HFFc6 (cell line): ENCODE data around the gene NACA. TPM values are rescaled to one million over a fixed set of nuclear protein-coding genes. Genes with fewer than 3 reads are reported as not detected.

Experiments
- DNase-seq: peaks from one replicate; pipeline ENCODE4 v3.0.0-alpha.2; 2018
- H3K27ac Mint-ChIP-seq: 2 replicates; pipeline ENCODE4 v1.8.0; 2020; ENCODE audit warnings: mild to moderate bottlenecking, mixed read lengths
- H3K27me3 Mint-ChIP-seq: 2 replicates; pipeline ENCODE4 v1.8.0; 2021; ENCODE audit warnings: mild to moderate bottlenecking, moderate library complexity, mixed read lengths; ENCODE audit not compliant: insufficient read depth
- H3K36me3 Mint-ChIP-seq: 2 replicates; pipeline ENCODE4 v1.8.0; 2021; ENCODE audit warnings: low read depth, mixed read lengths
- H3K4me1 Mint-ChIP-seq: 2 replicates; pipeline ENCODE4 v1.8.0; 2020; ENCODE audit warnings: low read depth, mixed read lengths
- H3K4me3 Mint-ChIP-seq: 2 replicates; pipeline ENCODE4 v1.8.0; 2020; ENCODE audit warnings: mild to moderate bottlenecking, moderate library complexity, mixed read lengths
- H3K9me3 Mint-ChIP-seq: 2 replicates; pipeline ENCODE4 v1.8.0; 2020; ENCODE audit warnings: mild to moderate bottlenecking, mixed read lengths
- total RNA-seq, 6 experiments: library from RNA; stranded (reverse); fragmentation: NEBNext Ultra II Directional; extraction: Animal tissue kit (Norgen Biotek cat#: 25700); gene quantifications; 2 replicates in 1 of 6; 3 replicates in 5 of 6; pipeline ENCODE4 v1.2.3, GENCODE V29; 2021
- TF ChIP-seq, protein P1 (sequence below): fragments of 200-600 bp; sonication (generic); IDR thresholded peaks from 2 replicates; pipeline ENCODE4 v1.5.0; 2021; ENCODE audit warnings: antibody characterized with exemption, mild to moderate bottlenecking

Gene NACA
- total RNA-seq, 6 experiments from 2014 or later: 716 to 840 (median 802) TPM

DNA sequence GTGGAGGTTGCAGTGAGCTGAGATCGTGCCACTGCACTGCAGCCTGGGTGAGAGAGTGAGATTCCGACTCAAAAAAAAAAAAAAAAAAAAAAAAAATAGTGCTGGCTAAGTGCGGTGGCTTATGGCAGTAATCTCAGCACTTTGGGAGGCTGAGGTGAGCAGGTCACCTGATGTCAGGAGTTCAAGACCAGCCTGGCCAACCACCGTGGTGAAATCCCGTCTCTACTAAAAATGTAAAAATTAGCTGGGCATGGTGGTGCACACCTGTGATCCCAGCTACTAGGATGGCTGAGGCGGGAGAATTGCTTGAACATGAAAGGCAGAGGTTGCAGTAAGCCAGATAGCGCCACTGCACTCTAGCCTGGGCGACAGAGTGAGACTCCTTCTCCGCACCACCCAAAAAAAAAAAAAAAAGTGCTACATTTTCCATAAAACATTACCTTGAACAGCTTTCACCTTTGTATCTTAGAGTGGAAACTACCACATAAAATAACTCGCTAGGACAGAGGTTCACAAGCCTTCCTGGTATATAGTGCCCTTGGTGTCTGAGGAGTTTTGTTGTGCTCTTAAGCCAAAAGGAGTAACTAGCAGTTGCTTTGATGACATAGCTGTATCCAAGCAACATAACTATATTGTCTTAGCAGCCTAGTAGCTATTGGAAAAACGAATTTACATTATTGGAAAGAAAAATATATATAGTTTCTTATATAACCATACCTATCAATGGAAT, 48.1 kb downstream of the NACA start:
- peaks cover 20% of the 10 kb centered on the region; the same call in 1 of the 2 replicates for H3K4me1 Mint-ChIP-seq
- H3K27ac Mint-ChIP-seq: no peak overlapping the region
- TF ChIP-seq, protein P1, sequence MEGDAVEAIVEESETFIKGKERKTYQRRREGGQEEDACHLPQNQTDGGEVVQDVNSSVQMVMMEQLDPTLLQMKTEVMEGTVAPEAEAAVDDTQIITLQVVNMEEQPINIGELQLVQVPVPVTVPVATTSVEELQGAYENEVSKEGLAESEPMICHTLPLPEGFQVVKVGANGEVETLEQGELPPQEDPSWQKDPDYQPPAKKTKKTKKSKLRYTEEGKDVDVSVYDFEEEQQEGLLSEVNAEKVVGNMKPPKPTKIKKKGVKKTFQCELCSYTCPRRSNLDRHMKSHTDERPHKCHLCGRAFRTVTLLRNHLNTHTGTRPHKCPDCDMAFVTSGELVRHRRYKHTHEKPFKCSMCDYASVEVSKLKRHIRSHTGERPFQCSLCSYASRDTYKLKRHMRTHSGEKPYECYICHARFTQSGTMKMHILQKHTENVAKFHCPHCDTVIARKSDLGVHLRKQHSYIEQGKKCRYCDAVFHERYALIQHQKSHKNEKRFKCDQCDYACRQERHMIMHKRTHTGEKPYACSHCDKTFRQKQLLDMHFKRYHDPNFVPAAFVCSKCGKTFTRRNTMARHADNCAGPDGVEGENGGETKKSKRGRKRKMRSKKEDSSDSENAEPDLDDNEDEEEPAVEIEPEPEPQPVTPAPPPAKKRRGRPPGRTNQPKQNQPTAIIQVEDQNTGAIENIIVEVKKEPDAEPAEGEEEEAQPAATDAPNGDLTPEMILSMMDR: no peak
- H3K4me3 Mint-ChIP-seq: no peak overlapping the region
- no peaks in the 10 kb centered on the region for H3K9me3 Mint-ChIP-seq
- H3K27me3 Mint-ChIP-seq: peaks cover 2% of the 10 kb centered on the region
- H3K36me3 Mint-ChIP-seq: peaks cover 22% of the 10 kb centered on the region
- DNase-seq: no peak

DNA sequence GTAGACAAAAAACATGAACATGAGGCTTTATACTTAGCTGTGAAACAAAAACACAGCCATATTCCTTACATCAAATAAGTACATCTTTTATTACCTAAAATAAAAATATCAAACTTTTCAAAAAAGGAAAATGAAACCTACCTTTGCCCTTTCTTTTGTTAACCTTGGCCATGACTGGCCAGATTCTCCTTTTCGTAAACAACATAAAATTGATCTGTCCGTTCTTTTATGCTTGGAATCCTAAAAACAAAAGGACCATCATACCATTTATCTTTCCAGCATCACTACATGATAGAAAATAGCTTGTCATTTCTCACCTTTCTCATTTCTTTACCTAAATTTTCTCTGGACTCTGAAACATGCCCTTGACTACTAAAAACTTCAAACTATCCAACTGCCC, 53.5 kb downstream of the NACA start:
- H3K9me3 Mint-ChIP-seq: no peaks in the 10 kb centered on the region
- peaks cover 2% of the 10 kb centered on the region; the same call in 1 of the 2 replicates for H3K27me3 Mint-ChIP-seq
- TF ChIP-seq, protein P1: no peak
- no peak overlapping the region for H3K27ac Mint-ChIP-seq
- peaks cover 37% of the 10 kb centered on the region for H3K36me3 Mint-ChIP-seq
- H3K4me1 Mint-ChIP-seq: peaks cover 22% of the 10 kb centered on the region; the same call in 1 of the 2 replicates
- no peak for DNase-seq
- no peak overlapping the region for H3K4me3 Mint-ChIP-seq

DNA sequence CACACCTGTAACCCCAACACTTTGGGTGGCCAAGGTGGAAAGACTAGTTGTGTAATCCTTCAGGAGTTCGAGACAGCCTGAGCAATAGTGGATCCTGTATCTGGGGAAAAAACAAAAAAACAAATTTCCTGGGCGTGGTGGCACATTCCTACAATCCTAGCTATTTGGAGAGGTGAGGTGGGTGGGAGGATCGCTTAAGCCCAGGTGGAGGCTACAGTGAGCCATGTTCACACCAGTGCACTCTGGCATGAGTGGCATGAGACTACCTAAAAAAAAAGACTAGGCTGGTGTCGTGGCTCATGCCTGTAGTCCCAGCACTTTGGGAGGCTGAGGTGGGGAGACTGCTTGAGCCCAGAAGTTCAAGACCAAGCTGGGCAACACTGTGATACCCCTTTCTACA, 54.3 kb downstream of the NACA start:
- Mint-ChIP-seq H3K4me3 (no peak overlapping the region), H3K4me1 (peaks cover 22% of the 10 kb centered on the region; the same call in 1 of the 2 replicates), H3K36me3 (peaks cover 38% of the 10 kb centered on the region), H3K9me3 (no peaks in the 10 kb centered on the region), H3K27me3 (peaks cover 2% of the 10 kb centered on the region; the same call in 1 of the 2 replicates), H3K27ac (no peak overlapping the region)
- DNase-seq: no peak
- TF ChIP-seq, protein P1: no peak

DNA sequence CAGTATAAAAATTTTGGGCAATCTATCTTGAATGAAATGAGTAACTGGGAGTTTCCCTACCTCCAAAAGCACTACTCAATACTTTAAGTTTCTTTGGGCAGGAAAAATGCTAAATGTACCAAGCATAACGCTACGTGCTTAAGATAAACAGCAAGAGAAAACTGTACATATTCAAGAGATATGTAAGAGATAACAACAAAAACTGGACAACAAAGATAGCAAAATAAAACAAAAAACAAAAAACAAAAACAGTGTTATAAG, 57.0 kb downstream of the NACA start:
- H3K27me3 Mint-ChIP-seq: peaks cover 2% of the 10 kb centered on the region; the same call in 1 of the 2 replicates

More for the DNA sequence above, 57.0 kb downstream of the NACA start:
- Mint-ChIP-seq H3K27ac (no peak overlapping the region), H3K36me3 (peaks cover 47% of the 10 kb centered on the region), H3K9me3 (no peaks in the 10 kb centered on the region), H3K4me3 (no peak overlapping the region), H3K4me1 (peaks cover 17% of the 10 kb centered on the region; the same call in 1 of the 2 replicates)
- TF ChIP-seq, protein P1: no peak
- DNase-seq: no peak

Other genes starting within 250 kb of the NACA start
- gene GLS2, start 237.1 kb downstream of the NACA start, total RNA-seq: not detected
- 10 to 100 TPM; 77.0 to 83.2 (median 81.7) TPM for gene RBMS2, start 203.5 kb downstream of the NACA start, total RNA-seq
- 10 to 100 TPM; 54.2 to 60.4 (median 57.3) TPM for gene BAZ2A, start 95.0 kb downstream of the NACA start, total RNA-seq
- 100 to 1,000 TPM; 690 to 799 (median 765) TPM for gene ATP5F1B, start 79.3 kb downstream of the NACA start, total RNA-seq
- gene PTGES3, start 37.0 kb downstream of the NACA start, total RNA-seq: 100 to 1,000 TPM; 177 to 229 (median 216) TPM
- 10 to 100 TPM in 4 of 6 experiments, 1 to 10 TPM in 2; 5.8 to 13.1 (median 10.7) TPM for gene PRIM1, start 27.0 kb upstream of the NACA start, total RNA-seq
- gene HSD17B6, start 38.0 kb upstream of the NACA start, total RNA-seq: 1 to 10 TPM in 5 of 6 experiments, under 1 TPM in 1; 0.88 to 3.2 (median 1.6) TPM
- not detected for gene SDR9C7, start 209.1 kb upstream of the NACA start, total RNA-seq
- not detected for gene RDH16, start 232.3 kb upstream of the NACA start, total RNA-seq